HepG2 (cell line): ENCODE data around the gene OR2AP1. TPM values are rescaled to one million over a fixed set of nuclear protein-coding genes. Genes with fewer than 3 reads are reported as not detected.

Experiments
- ATF3 ChIP-seq: sonication (generic); formaldehyde crosslinking; IDR thresholded peaks from 2 replicates; pipeline ENCODE4 v1.4.0; 2020; ENCODE audit warnings: missing genetic modification reagents
- BCL6 ChIP-seq: IDR thresholded peaks from 2 replicates; pipeline ENCODE4 v1.6.1; 2016; ENCODE audit warnings: missing genetic modification reagents, missing compliant biosample characterization
- BHLHE40 ChIP-seq: IDR thresholded peaks from 2 replicates; pipeline ENCODE4 v1.6.1; 2011; ENCODE audit warnings: low read length, improper control_type of control experiment
- CREB1 ChIP-seq, 2 experiments: fragments of 450-650 bp in 1 of 2; IDR thresholded peaks; 2 replicates each; pipeline ENCODE4 v1.6.1; 2016 to 2017; ENCODE audit warnings: control low read depth in 1 of 2, mild to moderate bottlenecking in 1 of 2, missing compliant biosample characterization in 1 of 2, missing genetic modification characterization in 1 of 2
- FOXA3 ChIP-seq: IDR thresholded peaks from 2 replicates; pipeline ENCODE4 v1.6.1; 2016; ENCODE audit warnings: missing genetic modification reagents, missing compliant biosample characterization
- KAT8 ChIP-seq: IDR thresholded peaks from 2 replicates; pipeline ENCODE4 v1.6.1; 2016; ENCODE audit warnings: missing genetic modification reagents, missing compliant biosample characterization
- KDM1A ChIP-seq: IDR thresholded peaks from 2 replicates; pipeline ENCODE4 v1.6.1; 2016; ENCODE audit warnings: missing compliant biosample characterization
- KDM2A ChIP-seq: sonication (generic); formaldehyde crosslinking; IDR thresholded peaks from 2 replicates; pipeline ENCODE4 v1.4.0; 2020; ENCODE audit warnings: low read depth, missing genetic modification reagents, borderline replicate concordance
- KDM4B ChIP-seq: sonication (generic); formaldehyde crosslinking; IDR thresholded peaks from 2 replicates; pipeline ENCODE4 v1.4.0; 2020; ENCODE audit warnings: missing genetic modification reagents
- MED13 ChIP-seq: sonication (generic); formaldehyde crosslinking; IDR thresholded peaks from 2 replicates; pipeline ENCODE4 v1.5.0; 2020; ENCODE audit warnings: missing genetic modification reagents
- PPARG ChIP-seq: conservative IDR thresholded peaks from 2 replicates; pipeline ENCODE4 v1.6.1; 2016; ENCODE audit warnings: missing biosample characterization, missing genetic modification reagents
- RFXANK ChIP-seq: IDR thresholded peaks from 2 replicates; pipeline ENCODE4 v1.6.1; 2016
- SETDB1 ChIP-seq: sonication (generic); formaldehyde crosslinking; IDR thresholded peaks from 2 replicates; pipeline ENCODE4 v1.5.1; 2020; ENCODE audit warnings: missing genetic modification reagents, mild to moderate bottlenecking, borderline replicate concordance
- SMC3 ChIP-seq: IDR thresholded peaks from 2 replicates; pipeline ENCODE4 v1.6.1; 2011; ENCODE audit warnings: low read length, improper control_type of control experiment
- TARDBP ChIP-seq: sonication (generic); formaldehyde crosslinking; IDR thresholded peaks from 2 replicates; pipeline ENCODE4 v1.8.0; 2022; ENCODE audit warnings: mild to moderate bottlenecking, missing genetic modification reagents
- THAP11 ChIP-seq: IDR thresholded peaks from 2 replicates; pipeline ENCODE4 v1.6.1; 2016; ENCODE audit warnings: missing biosample characterization, missing genetic modification reagents
- ZGPAT ChIP-seq: IDR thresholded peaks from 2 replicates; pipeline ENCODE4 v1.6.1; 2016; ENCODE audit warnings: mild to moderate bottlenecking
- ZNF260 ChIP-seq: sonication (generic); formaldehyde crosslinking; IDR thresholded peaks from 2 replicates; pipeline ENCODE4 v1.4.0; 2020; ENCODE audit warnings: missing genetic modification reagents, low read depth, mild to moderate bottlenecking, borderline replicate concordance
- ZNF546 ChIP-seq: sonication (generic); formaldehyde crosslinking; conservative IDR thresholded peaks from 2 replicates; pipeline ENCODE4 v1.8.1; 2023; ENCODE audit warnings: mild to moderate bottlenecking, missing genetic modification reagents
- polyA plus RNA-seq, 8 experiments: library from polyadenylated mRNA; depleted of rRNA in 3 of 8; stranded (reverse) in 7 of 8; unstranded in 1 of 8; fragments of >200 nt; fragmentation: Illumina TruSeq in 4 of 8; extraction: Trizol in 4 of 8; gene quantifications; 2 replicates each; pipeline versions ENCODE4 v1.2.1 to v1.2.3, GENCODE V29; 2011 to 2016; ENCODE audit warnings: low read depth in 4 of 8, missing spikeins in 1 of 8, mixed read lengths in 1 of 8; ENCODE audit not compliant: insufficient read depth in 1 of 8
- total RNA-seq, 5 experiments: library from RNA; depleted of rRNA; stranded (reverse); fragments of >200 nt; fragmentation: Illumina TruSeq; extraction: Trizol; gene quantifications; 2 replicates each; pipeline ENCODE4 v1.2.3, GENCODE V29; 2016; ENCODE audit warnings: low read depth in 1 of 5
- TF ChIP-seq, protein P1 (sequence below): sonication (generic); formaldehyde crosslinking; IDR thresholded peaks from 2 replicates; pipeline ENCODE4 v1.4.0; 2020; ENCODE audit warnings: missing genetic modification reagents
- TF ChIP-seq, protein P2 (sequence below): sonication (generic); formaldehyde crosslinking; IDR thresholded peaks from 2 replicates; pipeline ENCODE4 v1.4.0; 2020; ENCODE audit warnings: mild to moderate bottlenecking, missing genetic modification reagents
- TF ChIP-seq, protein P3 (sequence below): sonication (generic); formaldehyde crosslinking; IDR thresholded peaks from 2 replicates; pipeline ENCODE4 v1.4.0; 2020; ENCODE audit warnings: missing genetic modification reagents
- TF ChIP-seq, protein P4 (sequence below): sonication (generic); formaldehyde crosslinking; IDR thresholded peaks from 2 replicates; pipeline ENCODE4 v1.4.0; 2020; ENCODE audit warnings: missing genetic modification reagents

The OR2AP1 gene
- total and polyA plus RNA-seq, 2 of the 13 experiments (the other 11 are each of a cell fraction or from before 2014, with no cell fraction given) = not detected

- TF ChIP-seq SETDB1 (CRISPR knock-in tag) (no peak), RFXANK (CRISPR knock-in tag) (no peak), CREB1 (IDR thresholded peaks at IDR 0.05) (peak; percentile 31; the same call in 1 of the 2 replicates), CREB1 (CRISPR knock-in tag; IDR thresholded peaks at IDR 0.05) (peak; percentile 61), SMC3 (peak; percentile 97), ZNF260 (CRISPR knock-in tag) (no peak), THAP11 (peak; percentile 19; the same call in 1 of the 2 replicates), FOXA3 (CRISPR knock-in tag) (no peak), ZGPAT (CRISPR knock-in tag) (peak; percentile 60; the same call in 1 of the 2 replicates), KDM4B (CRISPR knock-in tag) (no peak), ZNF546 (CRISPR knock-in tag) (no peak), ATF3 (CRISPR knock-in tag) (peak; percentile 68; the same call in 1 of the 2 replicates), BCL6 (CRISPR knock-in tag) (peak; percentile 99), TARDBP (CRISPR knock-in tag) (0 out of 2 replicates have a peak, but pooled peaks have one; percentile 26), KDM2A (no peak), MED13 (no peak), BHLHE40 (peak; percentile 34; the same call in 1 of the 2 replicates), KAT8 (CRISPR knock-in tag) (0 out of 2 replicates have a peak, but pooled peaks have one; percentile 27), KDM1A (CRISPR knock-in tag) (no peak), PPARG (CRISPR knock-in tag) (peak; percentile 58; the same call in 1 of the 2 replicates)
- TF ChIP-seq, protein P1, sequence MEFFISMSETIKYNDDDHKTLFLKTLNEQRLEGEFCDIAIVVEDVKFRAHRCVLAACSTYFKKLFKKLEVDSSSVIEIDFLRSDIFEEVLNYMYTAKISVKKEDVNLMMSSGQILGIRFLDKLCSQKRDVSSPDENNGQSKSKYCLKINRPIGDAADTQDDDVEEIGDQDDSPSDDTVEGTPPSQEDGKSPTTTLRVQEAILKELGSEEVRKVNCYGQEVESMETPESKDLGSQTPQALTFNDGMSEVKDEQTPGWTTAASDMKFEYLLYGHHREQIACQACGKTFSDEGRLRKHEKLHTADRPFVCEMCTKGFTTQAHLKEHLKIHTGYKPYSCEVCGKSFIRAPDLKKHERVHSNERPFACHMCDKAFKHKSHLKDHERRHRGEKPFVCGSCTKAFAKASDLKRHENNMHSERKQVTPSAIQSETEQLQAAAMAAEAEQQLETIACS (CRISPR knock-in tag) = no peak
- TF ChIP-seq, protein P2, sequence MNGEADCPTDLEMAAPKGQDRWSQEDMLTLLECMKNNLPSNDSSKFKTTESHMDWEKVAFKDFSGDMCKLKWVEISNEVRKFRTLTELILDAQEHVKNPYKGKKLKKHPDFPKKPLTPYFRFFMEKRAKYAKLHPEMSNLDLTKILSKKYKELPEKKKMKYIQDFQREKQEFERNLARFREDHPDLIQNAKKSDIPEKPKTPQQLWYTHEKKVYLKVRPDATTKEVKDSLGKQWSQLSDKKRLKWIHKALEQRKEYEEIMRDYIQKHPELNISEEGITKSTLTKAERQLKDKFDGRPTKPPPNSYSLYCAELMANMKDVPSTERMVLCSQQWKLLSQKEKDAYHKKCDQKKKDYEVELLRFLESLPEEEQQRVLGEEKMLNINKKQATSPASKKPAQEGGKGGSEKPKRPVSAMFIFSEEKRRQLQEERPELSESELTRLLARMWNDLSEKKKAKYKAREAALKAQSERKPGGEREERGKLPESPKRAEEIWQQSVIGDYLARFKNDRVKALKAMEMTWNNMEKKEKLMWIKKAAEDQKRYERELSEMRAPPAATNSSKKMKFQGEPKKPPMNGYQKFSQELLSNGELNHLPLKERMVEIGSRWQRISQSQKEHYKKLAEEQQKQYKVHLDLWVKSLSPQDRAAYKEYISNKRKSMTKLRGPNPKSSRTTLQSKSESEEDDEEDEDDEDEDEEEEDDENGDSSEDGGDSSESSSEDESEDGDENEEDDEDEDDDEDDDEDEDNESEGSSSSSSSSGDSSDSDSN = no peak
- TF ChIP-seq, protein P3, sequence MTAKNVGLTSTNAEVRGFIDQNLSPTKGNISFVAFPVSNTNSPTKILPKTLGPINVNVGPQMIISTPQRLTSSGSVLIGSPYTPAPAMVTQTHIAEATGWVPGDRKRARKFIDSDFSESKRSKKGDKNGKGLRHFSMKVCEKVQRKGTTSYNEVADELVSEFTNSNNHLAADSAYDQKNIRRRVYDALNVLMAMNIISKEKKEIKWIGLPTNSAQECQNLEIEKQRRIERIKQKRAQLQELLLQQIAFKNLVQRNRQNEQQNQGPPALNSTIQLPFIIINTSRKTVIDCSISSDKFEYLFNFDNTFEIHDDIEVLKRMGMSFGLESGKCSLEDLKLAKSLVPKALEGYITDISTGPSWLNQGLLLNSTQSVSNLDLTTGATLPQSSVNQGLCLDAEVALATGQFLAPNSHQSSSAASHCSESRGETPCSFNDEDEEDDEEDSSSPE (CRISPR knock-in tag) = no peak
- TF ChIP-seq, protein P4, sequence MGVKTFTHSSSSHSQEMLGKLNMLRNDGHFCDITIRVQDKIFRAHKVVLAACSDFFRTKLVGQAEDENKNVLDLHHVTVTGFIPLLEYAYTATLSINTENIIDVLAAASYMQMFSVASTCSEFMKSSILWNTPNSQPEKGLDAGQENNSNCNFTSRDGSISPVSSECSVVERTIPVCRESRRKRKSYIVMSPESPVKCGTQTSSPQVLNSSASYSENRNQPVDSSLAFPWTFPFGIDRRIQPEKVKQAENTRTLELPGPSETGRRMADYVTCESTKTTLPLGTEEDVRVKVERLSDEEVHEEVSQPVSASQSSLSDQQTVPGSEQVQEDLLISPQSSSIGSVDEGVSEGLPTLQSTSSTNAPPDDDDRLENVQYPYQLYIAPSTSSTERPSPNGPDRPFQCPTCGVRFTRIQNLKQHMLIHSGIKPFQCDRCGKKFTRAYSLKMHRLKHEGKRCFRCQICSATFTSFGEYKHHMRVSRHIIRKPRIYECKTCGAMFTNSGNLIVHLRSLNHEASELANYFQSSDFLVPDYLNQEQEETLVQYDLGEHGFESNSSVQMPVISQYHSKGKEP = no peak
Observed at GRCh38 chr12:55619354-55620138, 47.3 kb downstream of the OR2AP1 start (continued).
